ENCODE data around the gene EYA2. TPM values are rescaled to one million over a fixed set of nuclear protein-coding genes. Genes with fewer than 3 reads are reported as not detected.

EYA2 gene
- polyA plus RNA-seq, 1 experiment, result 4.0 TPM

- Histone ChIP-seq H3K27me3 (ENCODE audit: control insufficient read depth, insufficient read depth, low read length) (no peaks in the 10 kb centered on the region), H3K9me3 (ENCODE audit: control insufficient read depth, insufficient read depth, low read length) (peaks cover 6% of the 10 kb centered on the region; the same call in 1 of the 2 replicates), H3K4me3 (ENCODE audit: low read depth, low read length) (no peak overlapping the region), H3K27ac (ENCODE audit: low read depth, low read length) (no peak overlapping the region)
- TF ChIP-seq CTCF (IDR thresholded peaks at IDR 0.05; ENCODE audit: low read depth, low read length), result no peak
- POLR2A ChIA-PET, result no interaction called here
- CTCF ChIA-PET, result no interaction called here
- DNase-seq (ENCODE audit: low read depth, low spot score), result no peak
Measured at GRCh38 chr20:47027456-47027855, 132.8 kb downstream of the EYA2 start.

- H3K4me3 ChIP-seq (ENCODE audit: low read depth, low read length), result no peak overlapping the region
- ChIA-PET CTCF (no interaction called here), POLR2A (no interaction called here)
- H3K9me3 ChIP-seq (ENCODE audit: control insufficient read depth, insufficient read depth, low read length), result peaks cover 6% of the 10 kb centered on the region; the same call in 1 of the 2 replicates
- TF ChIP-seq CTCF (IDR thresholded peaks at IDR 0.05; ENCODE audit: low read depth, low read length), result no peak
- H3K27ac ChIP-seq (ENCODE audit: low read depth, low read length), result no peak overlapping the region
- no peak for DNase-seq (ENCODE audit: low read depth, low spot score)
- peaks cover 2% of the 10 kb centered on the region for H3K27me3 ChIP-seq (ENCODE audit: control insufficient read depth, insufficient read depth, low read length)
Measured at GRCh38 chr20:47028487-47028886, 133.8 kb downstream of the EYA2 start.

- H3K27ac ChIP-seq (ENCODE audit: low read depth, low read length), result no peak overlapping the region
- H3K4me3 ChIP-seq (ENCODE audit: low read depth, low read length), result no peak overlapping the region
- POLR2A ChIA-PET, result no interaction called here
- peaks cover 6% of the 10 kb centered on the region; the same call in 1 of the 2 replicates for H3K9me3 ChIP-seq (ENCODE audit: control insufficient read depth, insufficient read depth, low read length)
- CTCF ChIA-PET, result interaction anchor here (0.6 kb wide), 1 partner anchor 523 kb away, joined by 3 read pairs; no protein-coding TSS in a partner anchor
- H3K27me3 ChIP-seq (ENCODE audit: control insufficient read depth, insufficient read depth, low read length), result peaks cover 2% of the 10 kb centered on the region
- TF ChIP-seq CTCF (IDR thresholded peaks at IDR 0.05; ENCODE audit: low read depth, low read length), result no peak
- no peak for DNase-seq (ENCODE audit: low read depth, low spot score)
Measured at GRCh38 chr20:47029845-47030244, 135.2 kb downstream of the EYA2 start.

- no peak for TF ChIP-seq CTCF (IDR thresholded peaks at IDR 0.05; ENCODE audit: low read depth, low read length)
- Histone ChIP-seq H3K27me3 (ENCODE audit: control insufficient read depth, insufficient read depth, low read length) (peaks cover 3% of the 10 kb centered on the region), H3K27ac (ENCODE audit: low read depth, low read length) (no peak overlapping the region), H3K4me3 (ENCODE audit: low read depth, low read length) (no peak overlapping the region), H3K9me3 (ENCODE audit: control insufficient read depth, insufficient read depth, low read length) (peaks cover 6% of the 10 kb centered on the region; the same call in 1 of the 2 replicates)
- no peak for DNase-seq (ENCODE audit: low read depth, low spot score)
- CTCF ChIA-PET, result interaction anchor here (0.6 kb wide), 1 partner anchor 522 kb away, joined by 3 read pairs; no protein-coding TSS in a partner anchor
- POLR2A ChIA-PET, result no interaction called here
Measured at GRCh38 chr20:47030271-47030810, 135.7 kb downstream of the EYA2 start.

- DNase-seq (ENCODE audit: low read depth, low spot score), result no peak
- H3K27me3 ChIP-seq (ENCODE audit: control insufficient read depth, insufficient read depth, low read length), result peaks cover 4% of the 10 kb centered on the region
- no peak overlapping the region for H3K27ac ChIP-seq (ENCODE audit: low read depth, low read length)
- H3K9me3 ChIP-seq (ENCODE audit: control insufficient read depth, insufficient read depth, low read length), result peaks cover 6% of the 10 kb centered on the region; the same call in 1 of the 2 replicates
- TF ChIP-seq CTCF (IDR thresholded peaks at IDR 0.05; ENCODE audit: low read depth, low read length), result no peak
- H3K4me3 ChIP-seq (ENCODE audit: low read depth, low read length), result no peak overlapping the region
- POLR2A ChIA-PET, result no interaction called here
- CTCF ChIA-PET, result no interaction called here
Measured at GRCh38 chr20:47031004-47031403, 136.4 kb downstream of the EYA2 start.
